Neural cell (in vitro differentiated cells): ENCODE measurements around the gene SRCAP. TPM values are rescaled to one million over a fixed set of nuclear protein-coding genes. Genes with fewer than 3 reads are reported as not detected.
"Not testable (repeated sequence)": the region's sequence is repeated elsewhere in the genome, so short reads cannot be mapped to it uniquely, and the experiment has no call there.

Experiments
- H2AFZ ChIP-seq: fragments of 200-600, 300-800 bp; sonication (generic), shearing (Covaris generic); 2 replicates; pipeline ENCODE4 v1.6.0; 2014; ENCODE audit warnings: low read depth, mild to moderate bottlenecking, antibody characterized with exemption, low read length, moderate library complexity
- H3F3A ChIP-seq: fragments of 200-600 bp; shearing (Covaris generic); 2 replicates; pipeline ENCODE4 v1.6.1; 2016; ENCODE audit warnings: mild to moderate bottlenecking, moderate library complexity, mixed read lengths, antibody characterized with exemption, low read length; ENCODE audit not compliant: insufficient read depth, poor library complexity, severe bottlenecking
- H3K27ac ChIP-seq: fragments of 200-600, 300-800 bp; sonication (generic), shearing (Covaris generic); 2 replicates; pipeline ENCODE4 v1.5.1; 2014; ENCODE audit warnings: mild to moderate bottlenecking, low read length, moderate library complexity
- H3K27me3 ChIP-seq: fragments of 300-800, 200-600 bp; sonication (generic), shearing (Covaris generic); 2 replicates; pipeline ENCODE4 v1.6.0; 2014; ENCODE audit warnings: mild to moderate bottlenecking, low read depth, low read length, moderate library complexity; ENCODE audit not compliant: insufficient read depth
- H3K36me3 ChIP-seq: fragments of 300-800, 200-600 bp; sonication (generic), shearing (Covaris generic); 2 replicates; pipeline ENCODE4 v1.5.1; 2014; ENCODE audit warnings: mild to moderate bottlenecking, antibody characterized with exemption, low read length, moderate library complexity; ENCODE audit not compliant: insufficient read depth
- H3K4me2 ChIP-seq: fragments of 300-800, 200-600 bp; sonication (generic), shearing (Covaris generic); 2 replicates; pipeline ENCODE4 v1.6.0; 2014; ENCODE audit warnings: mild to moderate bottlenecking, low read length
- H3K4me3 ChIP-seq: fragments of 300-800, 200-600 bp; sonication (generic), shearing (Covaris generic); 2 replicates; pipeline ENCODE4 v1.5.1; 2014; ENCODE audit warnings: mild to moderate bottlenecking, low read length, moderate library complexity
- H3K79me2 ChIP-seq: fragments of 200-600 bp; shearing (Covaris generic); replicated peaks from 2 replicates; pipeline ENCODE4 v1.6.0; 2014; ENCODE audit warnings: mild to moderate bottlenecking, low read length, moderate library complexity; ENCODE audit not compliant: insufficient read depth
- H3K9ac ChIP-seq: fragments of 300-800, 200-600 bp; sonication (generic), shearing (Covaris generic); 2 replicates; pipeline ENCODE4 v1.6.1; 2016; ENCODE audit warnings: mild to moderate bottlenecking, low read length, mixed read lengths
- H3K9me2 ChIP-seq: fragments of 200-600 bp; shearing (Covaris generic); 2 replicates; pipeline ENCODE4 v1.6.1; 2016; ENCODE audit warnings: mild to moderate bottlenecking, low read length, mixed read lengths; ENCODE audit not compliant: insufficient read depth
- H3K9me3 ChIP-seq: fragments of 200-600, 300-800 bp; sonication (generic), shearing (Covaris generic); 2 replicates; pipeline ENCODE4 v1.6.1; 2016; ENCODE audit warnings: mild to moderate bottlenecking, mixed run types, low read length, moderate library complexity, mixed read lengths
- H4K20me1 ChIP-seq: fragments of 200-600 bp; shearing (Covaris generic); 2 replicates; pipeline ENCODE4 v1.6.1; 2016; ENCODE audit warnings: mild to moderate bottlenecking, mixed run types; ENCODE audit not compliant: insufficient read depth
- EP300 ChIP-seq: fragments of 450-650 bp; conservative IDR thresholded peaks from 2 replicates; pipeline ENCODE4 v1.6.1; 2014; ENCODE audit warnings: antibody characterized with exemption, mild to moderate bottlenecking, moderate library complexity; ENCODE audit not compliant: poor library complexity, severe bottlenecking
- EZH2 ChIP-seq: fragments of 200-600, 300-800 bp; shearing (Covaris generic), sonication (generic); IDR thresholded peaks from 2 replicates; pipeline ENCODE4 v1.6.1; 2014; ENCODE audit warnings: antibody characterized with exemption, low read length, borderline replicate concordance, mild to moderate bottlenecking; ENCODE audit not compliant: insufficient read depth, poor library complexity, severe bottlenecking
- SMC3 ChIP-seq: fragments of 450-650 bp; conservative IDR thresholded peaks from 2 replicates; pipeline ENCODE4 v1.6.1; 2014; ENCODE audit warnings: antibody characterized with exemption, mild to moderate bottlenecking, moderate library complexity; ENCODE audit not compliant: poor library complexity
- polyA plus RNA-seq: library from polyadenylated mRNA; depleted of rRNA; stranded (reverse); fragments of >200 nt; gene quantifications from 2 replicates; pipeline ENCODE4 v1.2.3, GENCODE V29; 2014
- TF ChIP-seq, protein P1 (sequence below): fragments of 450-650 bp; IDR thresholded peaks from 2 replicates; pipeline ENCODE4 v1.5.1; 2014; ENCODE audit warnings: antibody characterized with exemption, mild to moderate bottlenecking, moderate library complexity; ENCODE audit not compliant: poor library complexity, severe bottlenecking
- TF ChIP-seq, protein P2 (sequence below): IDR thresholded peaks from 2 replicates; pipeline ENCODE4 v1.6.1; 2012; ENCODE audit warnings: borderline replicate concordance

Gene SRCAP
- polyA plus RNA-seq, 1 donor from 2014 or later = 0.76 TPM

DNA sequence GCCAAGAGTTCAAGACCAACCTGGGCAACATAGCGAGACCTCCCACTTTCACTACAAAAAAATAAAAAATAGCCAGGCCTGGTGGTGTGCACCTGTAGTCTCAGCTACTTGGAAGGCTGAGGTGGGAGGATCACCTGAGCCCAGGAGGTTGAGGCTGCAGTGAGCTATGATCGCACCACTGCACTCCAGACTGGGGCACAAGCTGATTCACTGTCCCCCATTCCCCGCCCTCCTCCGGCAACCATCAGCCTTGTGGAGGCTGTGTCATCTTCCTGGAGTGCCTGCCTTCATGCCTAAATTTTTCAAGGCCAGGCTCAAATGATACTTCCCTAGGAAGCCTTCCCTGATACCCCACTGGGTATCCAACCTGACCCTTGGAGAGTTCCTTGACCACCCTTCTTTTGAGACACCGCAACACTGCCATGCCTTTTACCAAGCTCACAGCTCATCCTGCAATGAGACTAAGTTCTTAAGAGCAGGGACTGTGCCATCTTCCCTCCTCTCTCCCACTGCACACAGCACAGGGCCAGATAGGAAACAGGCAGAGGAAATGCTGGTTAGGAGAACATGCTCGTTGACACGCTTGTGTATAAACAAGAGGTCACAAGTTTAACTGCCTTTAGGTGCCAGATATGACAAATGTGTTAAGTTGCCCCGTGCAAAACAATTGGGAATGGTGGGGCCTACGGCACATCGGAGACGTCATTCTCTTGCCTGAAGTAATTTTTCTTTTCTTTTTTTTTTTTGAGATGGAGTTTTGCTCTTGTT lies 3.9 kb upstream of the SRCAP start:
- Histone ChIP-seq H3K27ac (no peak overlapping the region), H3K79me2 (peaks cover 12% of the 10 kb centered on the region), H2AFZ (no peak overlapping the region), H3K9me2 (no peaks in the 10 kb centered on the region), H3K36me3 (no peaks in the 10 kb centered on the region), H3K9me3 (no peaks in the 10 kb centered on the region), H4K20me1 (no peaks in the 10 kb centered on the region), H3K9ac (no peak overlapping the region), H3K4me2 (no peak overlapping the region), H3F3A (no peaks in the 10 kb centered on the region), H3K27me3 (no peaks in the 10 kb centered on the region), H3K4me3 (no peak overlapping the region)
- TF ChIP-seq EZH2 (no peak), EP300 (no peak), SMC3 (no peak)
- TF ChIP-seq, protein P1, sequence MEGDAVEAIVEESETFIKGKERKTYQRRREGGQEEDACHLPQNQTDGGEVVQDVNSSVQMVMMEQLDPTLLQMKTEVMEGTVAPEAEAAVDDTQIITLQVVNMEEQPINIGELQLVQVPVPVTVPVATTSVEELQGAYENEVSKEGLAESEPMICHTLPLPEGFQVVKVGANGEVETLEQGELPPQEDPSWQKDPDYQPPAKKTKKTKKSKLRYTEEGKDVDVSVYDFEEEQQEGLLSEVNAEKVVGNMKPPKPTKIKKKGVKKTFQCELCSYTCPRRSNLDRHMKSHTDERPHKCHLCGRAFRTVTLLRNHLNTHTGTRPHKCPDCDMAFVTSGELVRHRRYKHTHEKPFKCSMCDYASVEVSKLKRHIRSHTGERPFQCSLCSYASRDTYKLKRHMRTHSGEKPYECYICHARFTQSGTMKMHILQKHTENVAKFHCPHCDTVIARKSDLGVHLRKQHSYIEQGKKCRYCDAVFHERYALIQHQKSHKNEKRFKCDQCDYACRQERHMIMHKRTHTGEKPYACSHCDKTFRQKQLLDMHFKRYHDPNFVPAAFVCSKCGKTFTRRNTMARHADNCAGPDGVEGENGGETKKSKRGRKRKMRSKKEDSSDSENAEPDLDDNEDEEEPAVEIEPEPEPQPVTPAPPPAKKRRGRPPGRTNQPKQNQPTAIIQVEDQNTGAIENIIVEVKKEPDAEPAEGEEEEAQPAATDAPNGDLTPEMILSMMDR = no peak
- TF ChIP-seq, protein P2, sequence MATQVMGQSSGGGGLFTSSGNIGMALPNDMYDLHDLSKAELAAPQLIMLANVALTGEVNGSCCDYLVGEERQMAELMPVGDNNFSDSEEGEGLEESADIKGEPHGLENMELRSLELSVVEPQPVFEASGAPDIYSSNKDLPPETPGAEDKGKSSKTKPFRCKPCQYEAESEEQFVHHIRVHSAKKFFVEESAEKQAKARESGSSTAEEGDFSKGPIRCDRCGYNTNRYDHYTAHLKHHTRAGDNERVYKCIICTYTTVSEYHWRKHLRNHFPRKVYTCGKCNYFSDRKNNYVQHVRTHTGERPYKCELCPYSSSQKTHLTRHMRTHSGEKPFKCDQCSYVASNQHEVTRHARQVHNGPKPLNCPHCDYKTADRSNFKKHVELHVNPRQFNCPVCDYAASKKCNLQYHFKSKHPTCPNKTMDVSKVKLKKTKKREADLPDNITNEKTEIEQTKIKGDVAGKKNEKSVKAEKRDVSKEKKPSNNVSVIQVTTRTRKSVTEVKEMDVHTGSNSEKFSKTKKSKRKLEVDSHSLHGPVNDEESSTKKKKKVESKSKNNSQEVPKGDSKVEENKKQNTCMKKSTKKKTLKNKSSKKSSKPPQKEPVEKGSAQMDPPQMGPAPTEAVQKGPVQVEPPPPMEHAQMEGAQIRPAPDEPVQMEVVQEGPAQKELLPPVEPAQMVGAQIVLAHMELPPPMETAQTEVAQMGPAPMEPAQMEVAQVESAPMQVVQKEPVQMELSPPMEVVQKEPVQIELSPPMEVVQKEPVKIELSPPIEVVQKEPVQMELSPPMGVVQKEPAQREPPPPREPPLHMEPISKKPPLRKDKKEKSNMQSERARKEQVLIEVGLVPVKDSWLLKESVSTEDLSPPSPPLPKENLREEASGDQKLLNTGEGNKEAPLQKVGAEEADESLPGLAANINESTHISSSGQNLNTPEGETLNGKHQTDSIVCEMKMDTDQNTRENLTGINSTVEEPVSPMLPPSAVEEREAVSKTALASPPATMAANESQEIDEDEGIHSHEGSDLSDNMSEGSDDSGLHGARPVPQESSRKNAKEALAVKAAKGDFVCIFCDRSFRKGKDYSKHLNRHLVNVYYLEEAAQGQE = no peak

DNA sequence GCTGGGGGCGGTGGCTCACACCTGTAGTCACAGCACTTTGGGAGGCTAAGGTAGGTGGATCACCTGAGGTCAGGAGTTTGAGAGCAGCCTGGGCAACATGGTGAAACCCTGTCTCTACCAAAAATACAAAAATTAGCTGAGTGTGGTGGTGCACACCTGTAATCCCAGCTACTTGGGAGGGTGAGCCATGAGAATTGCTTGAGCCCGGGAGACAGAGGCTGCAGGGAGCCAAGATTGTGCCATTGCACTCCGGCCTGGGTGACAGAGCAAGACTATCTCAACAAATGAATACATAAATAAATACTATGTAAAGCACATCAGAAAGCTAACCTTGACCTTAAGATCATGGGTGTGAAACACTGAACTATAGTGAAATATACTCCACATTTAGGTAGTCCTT lies 2.3 kb upstream of the SRCAP start:
- H3K36me3 ChIP-seq, H3K4me2 ChIP-seq, H3K27ac ChIP-seq, H3K9ac ChIP-seq, H3K9me2 ChIP-seq, H3K9me3 ChIP-seq, H3K27me3 ChIP-seq, H3F3A ChIP-seq, H3K4me3 ChIP-seq, H4K20me1 ChIP-seq, H2AFZ ChIP-seq: not testable (repeated sequence)
- peaks cover 27% of the 10 kb centered on the region for H3K79me2 ChIP-seq
